Panc1 (cell line): ENCODE measurements around the gene PLIN5.

ENCODE experiments used
- CTCF ChIP-seq: fragments of 450-650 bp; IDR thresholded peaks from 2 replicates; pipeline ENCODE4 v1.5.1; 2017; ENCODE audit warnings: mild to moderate bottlenecking
- SIN3A ChIP-seq: IDR thresholded peaks from 2 replicates; pipeline ENCODE4 v1.6.1; 2012; ENCODE audit warnings: low read depth, mild to moderate bottlenecking, low read length, moderate library complexity, borderline replicate concordance; ENCODE audit not compliant: insufficient read depth

DNA sequence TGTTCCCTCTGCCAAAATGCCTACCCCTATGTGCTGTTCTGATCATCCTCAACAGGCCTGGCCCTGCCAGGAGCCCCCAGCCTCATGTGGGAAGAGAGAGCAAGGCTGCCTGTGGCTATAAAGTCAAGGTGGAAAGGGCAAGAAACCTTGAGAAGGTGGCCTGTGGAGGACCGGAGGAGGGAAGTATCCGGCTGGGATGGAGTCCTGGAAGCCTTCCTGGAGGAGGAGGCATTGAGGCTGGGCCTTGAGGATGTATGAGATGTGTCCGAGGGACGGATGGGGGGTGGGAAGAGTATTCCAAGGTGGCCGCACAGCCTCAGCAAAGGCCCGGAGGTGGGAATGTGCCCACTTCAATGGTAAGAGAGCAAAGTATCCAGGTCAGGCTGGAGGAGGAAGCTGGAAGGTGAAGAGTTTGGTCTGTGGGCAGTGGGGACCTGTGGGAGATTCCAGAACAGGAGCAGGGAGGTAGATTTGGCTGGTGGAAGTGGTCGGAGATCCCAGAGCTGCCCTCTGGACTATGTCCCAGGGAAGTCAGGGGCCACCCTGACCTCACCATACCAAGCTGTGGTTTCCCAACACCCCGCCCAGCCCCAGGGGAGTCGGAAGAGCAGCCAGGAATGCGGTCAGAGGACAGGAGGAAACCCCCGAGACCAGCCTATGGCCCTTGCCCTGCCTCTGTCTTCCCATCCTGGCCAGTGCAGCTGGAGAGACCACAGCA lies 13.7 kb downstream of the PLIN5 start:
- TF ChIP-seq CTCF (no peak), SIN3A (no peak)
